ENCODE measurements around the gene ACTR1B.
A peak's percentile ranks its signal among the peaks of the same experiment; 100 is the strongest.

The ACTR1B gene

DNA sequence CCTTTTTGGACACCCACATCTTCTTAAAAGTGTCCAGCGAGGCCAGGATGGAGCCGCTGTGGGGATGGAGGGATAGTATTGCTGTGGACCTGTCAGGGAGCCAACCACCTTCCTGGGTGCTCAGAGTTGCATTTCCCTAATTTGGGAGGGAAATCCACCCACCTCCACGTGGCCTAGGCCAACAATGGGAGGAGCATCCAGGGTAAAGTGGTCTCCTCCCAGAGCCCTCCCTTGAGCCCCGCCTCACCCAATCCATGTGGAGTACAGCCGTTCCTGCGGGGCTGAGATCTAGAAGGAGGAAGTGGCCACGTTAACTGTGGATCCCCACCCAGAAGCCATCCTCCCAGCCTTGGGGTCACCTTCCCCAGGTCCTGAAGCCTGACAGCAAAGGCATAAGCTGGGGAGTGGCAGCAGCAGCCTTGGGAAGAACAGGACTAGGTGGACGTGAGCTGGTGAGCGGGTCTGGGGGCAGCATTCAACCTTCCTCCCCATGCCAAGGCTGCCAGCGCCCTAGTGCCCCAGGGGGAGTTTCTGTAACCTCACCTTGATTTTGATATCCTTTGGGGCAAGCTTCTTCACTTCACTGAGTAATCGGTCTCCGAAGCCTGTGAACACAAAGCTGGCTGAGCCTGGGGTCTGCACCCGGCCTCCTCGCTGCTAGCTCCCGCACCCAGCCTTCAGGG lies 6.8 kb downstream of the ACTR1B start:
- peaks cover 4% of the 10 kb centered on the region; the same call in 1 of the 2 replicates for H3K9me3 ChIP-seq (ENCODE audit: control insufficient read depth, insufficient read depth, low read depth, low read length)
- H3K9ac ChIP-seq (ENCODE audit: low read length), result no peak overlapping the region
- H3K36me3 ChIP-seq (ENCODE audit: control insufficient read depth, insufficient read depth, low read length), result peaks cover 74% of the 10 kb centered on the region
- H3K27ac ChIP-seq (ENCODE audit: low read depth, low read length), result no peak overlapping the region
- no peak overlapping the region for H3K4me3 ChIP-seq (ENCODE audit: low read depth, low read length)
- no peaks in the 10 kb centered on the region for H3K27me3 ChIP-seq (ENCODE audit: control insufficient read depth, insufficient read depth, low read length)
- peaks cover 7% of the 10 kb centered on the region for H3K4me1 ChIP-seq (ENCODE audit: control insufficient read depth, insufficient read depth, low read length)

GRCh38 chr2:97656129-97656755 lies 7.6 kb downstream of the ACTR1B start:
- H3K4me1 ChIP-seq (ENCODE audit: control insufficient read depth, insufficient read depth, low read length), result no peaks in the 10 kb centered on the region
- no peak overlapping the region for H3K27ac ChIP-seq (ENCODE audit: low read depth, low read length)
- peaks cover 74% of the 10 kb centered on the region for H3K36me3 ChIP-seq (ENCODE audit: control insufficient read depth, insufficient read depth, low read length)
- peaks cover 4% of the 10 kb centered on the region; the same call in 1 of the 2 replicates for H3K9me3 ChIP-seq (ENCODE audit: control insufficient read depth, insufficient read depth, low read depth, low read length)
- no peak overlapping the region for H3K9ac ChIP-seq (ENCODE audit: low read length)
- H3K27me3 ChIP-seq (ENCODE audit: control insufficient read depth, insufficient read depth, low read length), result no peaks in the 10 kb centered on the region
- H3K4me3 ChIP-seq (ENCODE audit: low read depth, low read length), result no peak overlapping the region

- H3K27me3 ChIP-seq (ENCODE audit: control insufficient read depth, insufficient read depth, low read length), result no peaks in the 10 kb centered on the region
- H3K36me3 ChIP-seq (ENCODE audit: control insufficient read depth, insufficient read depth, low read length), result peaks cover 75% of the 10 kb centered on the region
- H3K4me3 ChIP-seq (ENCODE audit: low read depth, low read length), result no peak overlapping the region
- no peaks in the 10 kb centered on the region for H3K4me1 ChIP-seq (ENCODE audit: control insufficient read depth, insufficient read depth, low read length)
- no peak overlapping the region for H3K9ac ChIP-seq (ENCODE audit: low read length)
- H3K9me3 ChIP-seq (ENCODE audit: control insufficient read depth, insufficient read depth, low read depth, low read length), result peaks cover 4% of the 10 kb centered on the region; the same call in 1 of the 2 replicates
- H3K27ac ChIP-seq (ENCODE audit: low read depth, low read length), result no peak overlapping the region
Measured at GRCh38 chr2:97654791-97655190, 9.1 kb downstream of the ACTR1B start.

DNA sequence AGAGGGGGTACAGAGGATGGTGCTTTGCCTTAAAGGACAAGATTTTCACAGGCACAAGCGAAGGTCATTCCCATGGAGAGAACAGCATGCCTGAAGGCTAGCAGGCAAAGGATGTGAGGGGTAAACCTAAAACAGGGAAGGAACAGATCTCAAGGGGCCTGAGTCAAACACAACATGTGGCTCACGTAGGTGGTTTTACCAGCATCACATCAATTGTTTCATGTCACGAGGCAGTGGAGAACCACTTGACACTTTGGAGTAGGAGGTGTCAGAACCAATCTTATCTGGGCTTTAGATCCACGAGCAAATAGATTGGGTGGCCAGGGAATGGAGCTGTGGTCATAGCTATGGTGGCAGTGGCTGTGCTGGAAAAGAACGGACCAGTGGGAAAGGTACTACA lies 9.5 kb downstream of the ACTR1B start:
- peaks cover 4% of the 10 kb centered on the region; the same call in 1 of the 2 replicates for H3K9me3 ChIP-seq (ENCODE audit: control insufficient read depth, insufficient read depth, low read depth, low read length)
- H3K9ac ChIP-seq (ENCODE audit: low read length), result no peak overlapping the region
- peaks cover 75% of the 10 kb centered on the region for H3K36me3 ChIP-seq (ENCODE audit: control insufficient read depth, insufficient read depth, low read length)
- H3K27ac ChIP-seq (ENCODE audit: low read depth, low read length), result no peak overlapping the region
- no peaks in the 10 kb centered on the region for H3K4me1 ChIP-seq (ENCODE audit: control insufficient read depth, insufficient read depth, low read length)
- H3K4me3 ChIP-seq (ENCODE audit: low read depth, low read length), result no peak overlapping the region
- no peaks in the 10 kb centered on the region for H3K27me3 ChIP-seq (ENCODE audit: control insufficient read depth, insufficient read depth, low read length)

DNA sequence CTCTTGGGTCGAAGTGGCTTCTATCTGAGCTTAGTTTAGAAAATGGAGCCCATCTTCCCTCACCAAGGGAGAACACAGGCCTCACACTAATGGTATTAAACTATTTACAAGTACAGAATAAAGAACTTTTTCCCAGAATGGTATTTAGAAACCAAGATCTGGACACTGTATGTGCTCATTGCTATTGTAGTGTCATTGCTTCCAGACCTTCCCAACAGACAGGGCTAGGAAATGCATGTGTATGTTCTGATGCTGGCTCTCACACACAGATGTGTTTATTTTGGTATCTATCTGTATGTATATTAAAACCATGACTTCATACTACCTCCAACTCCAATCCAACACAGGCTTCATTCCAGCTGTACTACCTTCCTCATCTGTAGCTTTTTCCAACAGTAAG lies 10.0 kb downstream of the ACTR1B start:
- Histone ChIP-seq H3K36me3 (ENCODE audit: control insufficient read depth, insufficient read depth, low read length) (peaks cover 75% of the 10 kb centered on the region), H3K9ac (ENCODE audit: low read length) (no peak overlapping the region), H3K4me1 (ENCODE audit: control insufficient read depth, insufficient read depth, low read length) (no peaks in the 10 kb centered on the region), H3K27me3 (ENCODE audit: control insufficient read depth, insufficient read depth, low read length) (no peaks in the 10 kb centered on the region), H3K9me3 (ENCODE audit: control insufficient read depth, insufficient read depth, low read depth, low read length) (peaks cover 4% of the 10 kb centered on the region; the same call in 1 of the 2 replicates), H3K27ac (ENCODE audit: low read depth, low read length) (no peak overlapping the region), H3K4me3 (ENCODE audit: low read depth, low read length) (no peak overlapping the region)

- H3K4me3 ChIP-seq (ENCODE audit: low read depth, low read length), result no peak overlapping the region
Measured at GRCh38 chr2:97653473-97653872, 10.4 kb downstream of the ACTR1B start.

GRCh38 chr2:97651114-97651513 lies 12.7 kb downstream of the ACTR1B start:
- H3K9me3 ChIP-seq (ENCODE audit: control insufficient read depth, insufficient read depth, low read depth, low read length), result peaks cover 4% of the 10 kb centered on the region; the same call in 1 of the 2 replicates
- peaks cover 68% of the 10 kb centered on the region for H3K36me3 ChIP-seq (ENCODE audit: control insufficient read depth, insufficient read depth, low read length)
- H3K4me1 ChIP-seq (ENCODE audit: control insufficient read depth, insufficient read depth, low read length), result no peaks in the 10 kb centered on the region
- no peak overlapping the region for H3K9ac ChIP-seq (ENCODE audit: low read length)
- H3K27me3 ChIP-seq (ENCODE audit: control insufficient read depth, insufficient read depth, low read length), result no peaks in the 10 kb centered on the region
- no peak overlapping the region for H3K4me3 ChIP-seq (ENCODE audit: low read depth, low read length)
- H3K27ac ChIP-seq (ENCODE audit: low read depth, low read length), result no peak overlapping the region

More at GRCh38 chr2:97653473-97653872, 10.4 kb downstream of the ACTR1B start:
- no peak overlapping the region for H3K27ac ChIP-seq (ENCODE audit: low read depth, low read length)
- H3K36me3 ChIP-seq (ENCODE audit: control insufficient read depth, insufficient read depth, low read length), result peaks cover 75% of the 10 kb centered on the region
- H3K9ac ChIP-seq (ENCODE audit: low read length), result no peak overlapping the region
- no peaks in the 10 kb centered on the region for H3K27me3 ChIP-seq (ENCODE audit: control insufficient read depth, insufficient read depth, low read length)
- H3K4me1 ChIP-seq (ENCODE audit: control insufficient read depth, insufficient read depth, low read length), result no peaks in the 10 kb centered on the region
- peaks cover 4% of the 10 kb centered on the region; the same call in 1 of the 2 replicates for H3K9me3 ChIP-seq (ENCODE audit: control insufficient read depth, insufficient read depth, low read depth, low read length)

DNA sequence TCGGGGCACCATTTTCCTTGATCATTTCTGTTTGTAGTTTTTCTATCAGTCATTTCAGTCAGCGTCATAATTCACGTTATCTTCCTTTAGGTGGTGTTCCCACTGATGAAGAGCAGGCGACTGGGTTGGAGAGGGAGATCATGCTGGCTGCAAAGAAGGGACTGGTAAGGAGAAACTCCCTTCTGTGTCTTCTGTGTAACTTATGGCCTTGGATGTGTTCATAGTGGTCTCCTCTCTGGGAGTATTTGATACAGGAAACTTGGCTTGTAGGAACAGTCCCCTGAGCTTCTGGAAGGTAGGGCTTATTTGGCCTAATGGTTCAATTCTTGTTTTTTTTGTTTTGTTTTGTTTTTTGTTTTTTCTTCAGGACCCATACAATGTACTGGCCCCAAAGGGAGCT lies 16.9 kb downstream of the ACTR1B start:
- Histone ChIP-seq H3K27me3 (ENCODE audit: control insufficient read depth, insufficient read depth, low read length) (no peaks in the 10 kb centered on the region), H3K9me3 (ENCODE audit: control insufficient read depth, insufficient read depth, low read depth, low read length) (no peaks in the 10 kb centered on the region), H3K27ac (ENCODE audit: low read depth, low read length) (no peak overlapping the region), H3K9ac (ENCODE audit: low read length) (no peak overlapping the region), H3K4me3 (ENCODE audit: low read depth, low read length) (peak overlapping the region; percentile 100), H3K4me1 (ENCODE audit: control insufficient read depth, insufficient read depth, low read length) (peaks cover 9% of the 10 kb centered on the region), H3K36me3 (ENCODE audit: control insufficient read depth, insufficient read depth, low read length) (peaks cover 40% of the 10 kb centered on the region)

DNA sequence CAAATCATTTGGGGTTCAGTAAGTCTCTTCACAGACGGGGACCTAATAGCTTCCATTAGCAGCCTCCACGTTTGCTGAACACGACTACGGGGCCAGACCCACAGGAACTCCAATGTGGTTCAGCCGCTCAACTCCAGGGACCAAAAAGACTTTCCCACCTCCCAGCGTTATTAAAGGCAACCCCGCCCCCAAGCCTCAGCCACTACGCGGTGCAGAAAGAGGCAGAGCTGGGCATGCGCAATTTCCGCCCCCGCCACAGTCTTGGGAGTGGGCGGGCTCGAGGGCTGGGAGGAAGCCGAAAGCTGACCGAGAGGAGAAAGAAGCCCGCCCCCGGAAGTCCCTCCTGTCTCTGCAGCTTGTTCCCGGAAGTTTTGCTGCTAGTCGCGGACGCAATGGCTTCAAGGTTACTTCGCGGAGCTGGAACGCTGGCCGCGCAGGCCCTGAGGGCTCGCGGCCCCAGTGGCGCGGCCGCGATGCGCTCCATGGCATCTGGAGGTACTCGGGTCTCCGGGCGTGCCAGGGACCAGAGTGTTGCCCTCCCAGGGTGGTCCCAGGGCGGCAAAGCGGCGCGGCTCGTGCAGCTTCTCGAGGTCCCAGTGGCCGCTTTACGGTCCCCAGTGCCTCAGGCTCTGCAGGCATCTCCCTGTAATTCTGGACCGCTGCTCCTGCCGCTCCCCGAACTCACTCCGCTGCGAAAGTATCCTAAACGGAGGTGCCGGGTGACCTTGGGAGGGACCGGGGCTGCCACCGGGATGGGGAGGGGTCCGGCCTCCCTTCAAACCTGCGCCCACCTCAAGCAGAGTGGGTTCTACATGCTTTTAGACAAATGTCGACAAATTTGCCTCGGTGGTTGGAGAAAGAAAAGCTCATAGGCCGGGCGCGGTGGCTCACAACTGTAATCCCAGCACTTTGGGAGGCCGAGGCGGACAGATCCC lies 17.9 kb downstream of the ACTR1B start, which contains the start of gene COX5B:
TSS of gene COX5B (plus strand) at position 368 of the 935 bp plus-strand sequence. CDS start at position 393, 25 bp downstream.
- Histone ChIP-seq H3K27me3 (ENCODE audit: control insufficient read depth, insufficient read depth, low read length) (no peaks in the 10 kb centered on the region), H3K36me3 (ENCODE audit: control insufficient read depth, insufficient read depth, low read length) (peaks cover 38% of the 10 kb centered on the region)

GRCh38 chr2:97645112-97645694 lies 18.6 kb downstream of the ACTR1B start:
- Histone ChIP-seq H3K27ac (ENCODE audit: low read depth, low read length) (peak overlapping the region; percentile 59; the same call in 1 of the 2 replicates), H3K27me3 (ENCODE audit: control insufficient read depth, insufficient read depth, low read length) (no peaks in the 10 kb centered on the region), H3K4me3 (ENCODE audit: low read depth, low read length) (peak overlapping the region; percentile 100), H3K9me3 (ENCODE audit: control insufficient read depth, insufficient read depth, low read depth, low read length) (no peaks in the 10 kb centered on the region), H3K36me3 (ENCODE audit: control insufficient read depth, insufficient read depth, low read length) (peaks cover 33% of the 10 kb centered on the region), H3K4me1 (ENCODE audit: control insufficient read depth, insufficient read depth, low read length) (peaks cover 9% of the 10 kb centered on the region), H3K9ac (ENCODE audit: low read length) (peak overlapping the region; percentile 67)

More for the DNA sequence above, 17.9 kb downstream of the ACTR1B start, which contains the start of gene COX5B:
- Histone ChIP-seq H3K27ac (ENCODE audit: low read depth, low read length) (peak within 1 kb of the TSS; percentile 94), H3K9me3 (ENCODE audit: control insufficient read depth, insufficient read depth, low read depth, low read length) (no peaks in the 10 kb centered on the region), H3K4me3 (ENCODE audit: low read depth, low read length) (peak within 1 kb of the TSS; percentile 100), H3K4me1 (ENCODE audit: control insufficient read depth, insufficient read depth, low read length) (peaks cover 9% of the 10 kb centered on the region), H3K9ac (ENCODE audit: low read length) (peak within 1 kb of the TSS; percentile 94)

Data from HUES6 (cell line).